HFFc6 (cell line): ENCODE measurements around the gene SMG7. TPM values are rescaled to one million over a fixed set of nuclear protein-coding genes. Genes with fewer than 3 reads are reported as not detected.

Experiments
- DNase-seq: peaks from one replicate; pipeline ENCODE4 v3.0.0-alpha.2; 2018
- H3K27ac Mint-ChIP-seq: 2 replicates; pipeline ENCODE4 v1.8.0; 2020; ENCODE audit warnings: mild to moderate bottlenecking, mixed read lengths
- H3K27me3 Mint-ChIP-seq: 2 replicates; pipeline ENCODE4 v1.8.0; 2021; ENCODE audit warnings: mild to moderate bottlenecking, moderate library complexity, mixed read lengths; ENCODE audit not compliant: insufficient read depth
- H3K36me3 Mint-ChIP-seq: 2 replicates; pipeline ENCODE4 v1.8.0; 2021; ENCODE audit warnings: low read depth, mixed read lengths
- H3K4me1 Mint-ChIP-seq: 2 replicates; pipeline ENCODE4 v1.8.0; 2020; ENCODE audit warnings: low read depth, mixed read lengths
- H3K4me3 Mint-ChIP-seq: 2 replicates; pipeline ENCODE4 v1.8.0; 2020; ENCODE audit warnings: mild to moderate bottlenecking, moderate library complexity, mixed read lengths
- H3K9me3 Mint-ChIP-seq: 2 replicates; pipeline ENCODE4 v1.8.0; 2020; ENCODE audit warnings: mild to moderate bottlenecking, mixed read lengths
- total RNA-seq, 6 experiments: library from RNA; stranded (reverse); fragmentation: NEBNext Ultra II Directional; extraction: Animal tissue kit (Norgen Biotek cat#: 25700); gene quantifications; 2 replicates in 1 of 6; 3 replicates in 5 of 6; pipeline ENCODE4 v1.2.3, GENCODE V29; 2021
- TF ChIP-seq, protein P1 (sequence below): fragments of 200-600 bp; sonication (generic); IDR thresholded peaks from 2 replicates; pipeline ENCODE4 v1.5.0; 2021; ENCODE audit warnings: antibody characterized with exemption, mild to moderate bottlenecking

The SMG7 gene
- total RNA-seq, 6 experiments from 2014 or later: 49.5 to 63.6 (median 55.5) TPM

- H3K27ac Mint-ChIP-seq: no peak overlapping the region
- H3K36me3 Mint-ChIP-seq: no peaks in the 10 kb centered on the region
- H3K4me1 Mint-ChIP-seq: peaks cover 6% of the 10 kb centered on the region; the same call in 1 of the 2 replicates
- TF ChIP-seq, protein P1, sequence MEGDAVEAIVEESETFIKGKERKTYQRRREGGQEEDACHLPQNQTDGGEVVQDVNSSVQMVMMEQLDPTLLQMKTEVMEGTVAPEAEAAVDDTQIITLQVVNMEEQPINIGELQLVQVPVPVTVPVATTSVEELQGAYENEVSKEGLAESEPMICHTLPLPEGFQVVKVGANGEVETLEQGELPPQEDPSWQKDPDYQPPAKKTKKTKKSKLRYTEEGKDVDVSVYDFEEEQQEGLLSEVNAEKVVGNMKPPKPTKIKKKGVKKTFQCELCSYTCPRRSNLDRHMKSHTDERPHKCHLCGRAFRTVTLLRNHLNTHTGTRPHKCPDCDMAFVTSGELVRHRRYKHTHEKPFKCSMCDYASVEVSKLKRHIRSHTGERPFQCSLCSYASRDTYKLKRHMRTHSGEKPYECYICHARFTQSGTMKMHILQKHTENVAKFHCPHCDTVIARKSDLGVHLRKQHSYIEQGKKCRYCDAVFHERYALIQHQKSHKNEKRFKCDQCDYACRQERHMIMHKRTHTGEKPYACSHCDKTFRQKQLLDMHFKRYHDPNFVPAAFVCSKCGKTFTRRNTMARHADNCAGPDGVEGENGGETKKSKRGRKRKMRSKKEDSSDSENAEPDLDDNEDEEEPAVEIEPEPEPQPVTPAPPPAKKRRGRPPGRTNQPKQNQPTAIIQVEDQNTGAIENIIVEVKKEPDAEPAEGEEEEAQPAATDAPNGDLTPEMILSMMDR: no peak
- H3K4me3 Mint-ChIP-seq: no peak overlapping the region
- no peaks in the 10 kb centered on the region for H3K9me3 Mint-ChIP-seq
- no peak for DNase-seq
- H3K27me3 Mint-ChIP-seq: peaks cover 3% of the 10 kb centered on the region
These were observed 109.9 kb downstream of the SMG7 start for GRCh38 chr1:183582021-183582713.

DNA sequence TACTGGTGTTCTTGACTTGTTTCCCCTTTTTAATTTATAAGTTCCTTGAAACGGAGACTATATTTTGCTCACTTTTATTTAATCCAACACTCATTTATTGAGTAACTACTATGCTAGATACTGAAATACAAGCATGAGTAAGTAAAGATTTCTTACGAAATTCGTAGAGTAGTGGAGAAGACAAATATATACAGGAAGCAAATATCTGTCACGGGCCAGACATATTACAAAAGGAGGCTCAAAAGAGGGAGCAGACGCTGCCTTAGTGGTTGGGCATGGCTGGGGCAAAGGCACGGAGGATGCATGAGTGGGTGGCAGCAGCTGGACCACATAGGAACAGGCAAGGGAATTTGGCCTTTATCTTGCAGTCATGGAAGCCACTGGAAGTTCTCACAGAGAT is 111.2 kb downstream of the SMG7 start:
- no peak overlapping the region for H3K4me3 Mint-ChIP-seq
- H3K27ac Mint-ChIP-seq: no peak overlapping the region
- TF ChIP-seq, protein P1: no peak
- peaks cover 6% of the 10 kb centered on the region; the same call in 1 of the 2 replicates for H3K4me1 Mint-ChIP-seq
- DNase-seq: no peak
- no peaks in the 10 kb centered on the region for H3K36me3 Mint-ChIP-seq
- H3K9me3 Mint-ChIP-seq: no peaks in the 10 kb centered on the region
- H3K27me3 Mint-ChIP-seq: no peaks in the 10 kb centered on the region; the same call in none of the 2 replicates

DNA sequence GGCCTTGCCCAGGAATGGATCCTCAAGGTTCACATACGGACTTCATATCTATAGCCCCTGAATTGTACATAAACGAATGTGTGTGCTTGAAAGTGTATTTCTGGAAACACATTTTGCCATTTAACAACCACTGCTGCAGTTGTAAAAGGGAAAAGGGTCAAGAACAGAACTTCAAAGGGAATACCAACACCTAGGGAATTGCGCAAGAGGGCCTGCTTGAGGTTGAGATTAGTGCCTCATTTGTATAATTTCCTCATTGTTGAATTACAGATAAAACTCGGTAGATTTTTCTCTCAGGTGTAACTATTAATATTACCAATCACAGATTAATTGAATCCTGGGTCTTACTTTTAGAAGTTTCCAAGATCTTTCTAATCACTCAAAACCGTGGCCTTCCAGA is 111.8 kb downstream of the SMG7 start:
- no peaks in the 10 kb centered on the region for H3K9me3 Mint-ChIP-seq
- no peak overlapping the region for H3K4me3 Mint-ChIP-seq
- H3K36me3 Mint-ChIP-seq: no peaks in the 10 kb centered on the region
- peaks cover 6% of the 10 kb centered on the region; the same call in 1 of the 2 replicates for H3K4me1 Mint-ChIP-seq
- no peak for DNase-seq
- TF ChIP-seq, protein P1: no peak
- H3K27me3 Mint-ChIP-seq: no peaks in the 10 kb centered on the region; the same call in none of the 2 replicates
- H3K27ac Mint-ChIP-seq: no peak overlapping the region

GRCh38 chr1:183585038-183585437 is 112.7 kb downstream of the SMG7 start:
- Mint-ChIP-seq H3K27me3 (no peaks in the 10 kb centered on the region; the same call in none of the 2 replicates), H3K27ac (no peak overlapping the region), H3K36me3 (no peaks in the 10 kb centered on the region), H3K9me3 (no peaks in the 10 kb centered on the region), H3K4me1 (peaks cover 8% of the 10 kb centered on the region), H3K4me3 (no peak overlapping the region)
- DNase-seq: no peak
- TF ChIP-seq, protein P1: no peak

DNA sequence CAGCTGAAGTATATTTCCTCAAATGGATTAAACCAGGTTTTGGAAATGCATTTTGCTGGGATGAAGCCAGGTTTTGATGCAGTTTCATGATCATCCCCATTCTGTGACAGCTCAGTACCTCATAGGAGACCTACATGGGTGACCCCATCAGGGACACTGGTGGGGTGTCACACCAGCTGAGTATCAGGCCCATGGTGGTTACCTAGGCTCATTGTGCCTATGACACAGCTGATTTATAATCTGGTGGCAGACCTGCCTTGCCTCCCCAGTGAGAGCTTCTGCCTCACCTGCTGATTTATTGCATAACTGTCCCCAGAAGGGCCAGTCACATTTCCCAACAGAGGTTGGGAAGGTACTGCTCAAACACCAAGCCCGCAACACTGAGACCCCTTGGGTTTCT is 114.2 kb downstream of the SMG7 start:
- no peak overlapping the region for H3K4me3 Mint-ChIP-seq
- no peaks in the 10 kb centered on the region for H3K36me3 Mint-ChIP-seq
- DNase-seq: no peak

More for the DNA sequence above, 114.2 kb downstream of the SMG7 start:
- H3K9me3 Mint-ChIP-seq: no peaks in the 10 kb centered on the region
- H3K27ac Mint-ChIP-seq: no peak overlapping the region
- no peaks in the 10 kb centered on the region; the same call in none of the 2 replicates for H3K27me3 Mint-ChIP-seq
- H3K4me1 Mint-ChIP-seq: peaks cover 22% of the 10 kb centered on the region
- TF ChIP-seq, protein P1: no peak
